Loucy (cell line): ENCODE measurements around the gene MAGEA3.

ENCODE experiments used
- EZH2phosphoT487 ChIP-seq: fragments of 200-600 bp; IDR thresholded peaks from 2 replicates; pipeline ENCODE4 v1.6.1; 2018; ENCODE audit warnings: antibody characterized with exemption, mild to moderate bottlenecking, moderate library complexity, borderline replicate concordance
- TF ChIP-seq, protein P1 (sequence below): fragments of 200-600 bp; sonication (generic); conservative IDR thresholded peaks from 2 replicates; pipeline ENCODE4 v1.5.1; 2014; ENCODE audit warnings: mild to moderate bottlenecking, antibody characterized with exemption, low read length

DNA sequence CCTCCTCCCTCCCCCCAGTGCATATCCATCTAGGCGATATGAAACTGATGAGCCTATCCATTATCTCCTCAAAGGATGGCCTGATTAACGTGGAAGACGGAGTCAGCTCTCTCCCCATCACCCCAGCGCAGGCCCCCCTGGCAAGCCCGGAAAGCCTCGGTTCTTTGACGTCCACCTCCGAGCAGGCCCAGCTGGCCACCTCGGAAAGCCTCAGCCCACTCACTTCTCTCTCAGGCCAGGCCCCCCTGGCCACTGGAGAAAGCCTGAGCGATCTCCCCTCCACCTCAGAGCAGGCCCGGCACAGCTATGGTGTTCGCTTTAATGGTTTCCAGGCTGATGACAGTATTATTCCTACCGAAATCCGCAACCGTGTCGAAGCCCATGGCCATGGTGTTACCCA, 46.1 kb upstream of the MAGEA3 start:
- no peak for TF ChIP-seq EZH2phosphoT487
- TF ChIP-seq, protein P1, sequence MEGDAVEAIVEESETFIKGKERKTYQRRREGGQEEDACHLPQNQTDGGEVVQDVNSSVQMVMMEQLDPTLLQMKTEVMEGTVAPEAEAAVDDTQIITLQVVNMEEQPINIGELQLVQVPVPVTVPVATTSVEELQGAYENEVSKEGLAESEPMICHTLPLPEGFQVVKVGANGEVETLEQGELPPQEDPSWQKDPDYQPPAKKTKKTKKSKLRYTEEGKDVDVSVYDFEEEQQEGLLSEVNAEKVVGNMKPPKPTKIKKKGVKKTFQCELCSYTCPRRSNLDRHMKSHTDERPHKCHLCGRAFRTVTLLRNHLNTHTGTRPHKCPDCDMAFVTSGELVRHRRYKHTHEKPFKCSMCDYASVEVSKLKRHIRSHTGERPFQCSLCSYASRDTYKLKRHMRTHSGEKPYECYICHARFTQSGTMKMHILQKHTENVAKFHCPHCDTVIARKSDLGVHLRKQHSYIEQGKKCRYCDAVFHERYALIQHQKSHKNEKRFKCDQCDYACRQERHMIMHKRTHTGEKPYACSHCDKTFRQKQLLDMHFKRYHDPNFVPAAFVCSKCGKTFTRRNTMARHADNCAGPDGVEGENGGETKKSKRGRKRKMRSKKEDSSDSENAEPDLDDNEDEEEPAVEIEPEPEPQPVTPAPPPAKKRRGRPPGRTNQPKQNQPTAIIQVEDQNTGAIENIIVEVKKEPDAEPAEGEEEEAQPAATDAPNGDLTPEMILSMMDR, result no peak
